ENCODE measurements around the gene ASIC4. TPM values are rescaled to one million over a fixed set of nuclear protein-coding genes. Genes with fewer than 3 reads are reported as not detected.

ASIC4 gene
- total RNA-seq, 2 experiments from 2014 or later = not detected

DNA sequence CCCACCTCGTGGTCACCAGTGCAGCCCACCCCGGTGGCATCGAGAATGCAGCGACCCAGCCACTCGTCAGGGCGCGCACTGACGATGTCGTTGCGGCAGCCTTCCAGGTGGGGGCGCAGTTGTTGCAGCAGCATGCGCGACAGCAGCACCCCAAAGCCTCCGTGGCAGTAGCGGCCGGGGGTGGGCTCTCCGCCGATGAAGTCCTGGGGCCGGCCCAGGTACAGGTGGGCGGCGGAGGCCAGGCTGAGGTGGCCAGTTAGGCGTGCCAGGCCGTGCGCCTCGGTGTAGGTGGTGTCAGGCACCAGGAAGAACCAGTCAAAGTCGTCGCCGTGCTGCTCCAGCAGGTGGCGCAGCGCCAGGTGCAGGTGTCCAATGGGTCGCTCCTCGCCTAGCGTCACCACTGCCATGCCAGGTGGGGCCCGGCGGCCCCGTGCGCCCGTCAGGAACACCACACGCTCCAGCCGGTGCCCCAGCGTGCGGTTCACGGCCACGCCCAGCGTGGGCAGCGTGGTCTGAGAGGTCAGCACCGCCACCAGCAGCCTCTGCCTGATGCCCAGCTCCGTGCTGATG is 27.4 kb downstream of the ASIC4 start:
- Mint-ChIP-seq H3K27me3 (peaks cover 15% of the 10 kb centered on the region), H3K36me3 (peaks cover 13% of the 10 kb centered on the region), H3K4me3 (peak overlapping the region; percentile 92), H3K9me3 (no peaks in the 10 kb centered on the region), H3K4me1 (peaks cover 19% of the 10 kb centered on the region), H3K27ac (no peak overlapping the region)
- peak; percentile 90 for DNase-seq

DNA sequence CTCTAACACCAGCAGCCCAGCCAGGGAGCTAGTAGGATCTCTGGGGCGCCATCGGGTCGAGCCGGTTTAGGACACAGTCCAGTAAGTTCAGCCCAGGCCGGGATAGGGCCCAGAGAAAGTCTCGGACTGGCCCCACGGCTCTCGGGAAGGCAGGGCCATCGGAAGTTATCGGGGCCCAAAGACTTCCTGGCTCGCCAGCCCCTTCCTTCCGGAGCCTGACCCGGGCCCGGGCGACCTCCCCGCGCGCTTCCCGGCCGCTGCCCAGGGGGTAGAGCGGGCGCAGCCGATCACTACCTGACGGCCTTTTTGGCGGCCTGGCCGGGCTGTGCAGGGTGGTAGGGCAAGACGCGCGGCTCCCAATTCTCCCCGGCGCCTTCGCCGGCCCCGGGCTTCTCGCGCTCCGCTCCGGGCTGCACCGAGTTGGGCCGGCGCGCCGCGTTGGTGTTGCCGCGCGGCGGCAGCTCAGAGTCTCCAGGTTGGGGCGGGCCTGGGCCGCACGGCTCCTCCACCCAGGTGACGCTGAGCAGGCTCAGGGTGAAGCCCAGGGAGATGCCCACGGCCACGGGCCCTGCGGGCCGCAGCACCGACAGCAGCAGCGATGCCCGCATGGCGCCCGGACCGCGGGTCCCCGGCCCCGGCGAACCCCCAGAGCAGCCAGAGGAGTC is 28.8 kb downstream of the ASIC4 start:
- H3K27me3 Mint-ChIP-seq = peaks cover 15% of the 10 kb centered on the region
- H3K4me3 Mint-ChIP-seq = peak overlapping the region; percentile 92
- DNase-seq = no peak
- H3K36me3 Mint-ChIP-seq = peaks cover 13% of the 10 kb centered on the region
- peak overlapping the region; percentile 79 for H3K27ac Mint-ChIP-seq
- H3K4me1 Mint-ChIP-seq = peaks cover 19% of the 10 kb centered on the region
- no peaks in the 10 kb centered on the region for H3K9me3 Mint-ChIP-seq

DNA sequence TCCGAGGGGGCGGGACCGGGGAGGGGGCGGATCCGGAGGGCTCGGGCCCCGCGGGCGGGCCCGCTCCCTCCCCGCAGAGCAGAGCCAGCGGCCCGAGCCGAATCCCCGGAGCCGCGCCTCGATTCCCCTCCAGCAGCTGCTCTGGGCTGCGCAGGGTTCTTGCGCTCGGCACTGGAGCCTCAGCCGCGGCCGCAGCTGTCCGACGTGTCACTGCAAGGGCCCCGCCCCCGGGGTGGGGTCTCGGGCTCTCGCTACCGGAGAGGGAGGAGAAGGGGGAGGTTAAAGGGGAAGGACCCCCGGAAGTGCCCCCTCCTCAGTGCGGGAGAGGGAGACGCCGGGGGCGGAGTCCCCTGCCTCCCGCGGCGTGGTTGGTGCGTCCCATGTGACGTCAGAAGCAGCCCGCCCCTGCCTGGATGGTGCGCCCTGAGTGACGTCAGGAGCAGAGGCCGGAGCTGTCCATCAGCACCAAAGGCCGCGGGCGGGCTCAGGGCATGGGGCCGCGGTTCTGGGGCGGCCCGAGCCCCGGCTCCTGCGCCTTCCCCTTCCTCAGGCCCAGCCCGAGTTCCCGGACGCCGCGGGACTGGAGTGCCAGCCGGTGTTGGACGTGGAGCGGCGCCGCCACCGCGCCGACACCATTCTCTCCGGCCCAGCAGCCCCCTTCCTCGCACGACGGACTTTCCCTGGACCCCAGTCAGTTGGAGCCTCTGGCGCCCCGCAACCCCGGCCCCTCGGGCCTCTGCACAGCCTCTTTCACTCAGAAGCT is 29.5 kb downstream of the ASIC4 start, which contains the start of the genes CHPF and TMEM198:
TSS of gene CHPF (minus strand) at position 214 of the 763 bp plus-strand sequence. CDS start 271 bp downstream, outside the sequence.
TSS of gene TMEM198 (plus strand) at position 433 of the 763 bp plus-strand sequence. CDS start 700 bp downstream, outside the sequence.
- Mint-ChIP-seq H3K4me1 (peaks cover 19% of the 10 kb centered on the region), H3K9me3 (no peaks in the 10 kb centered on the region), H3K36me3 (peaks cover 9% of the 10 kb centered on the region), H3K27me3 (peaks cover 16% of the 10 kb centered on the region), H3K27ac (peak within 1 kb of the TSS; percentile 79), H3K4me3 (peak within 1 kb of the TSS; percentile 92)
- DNase-seq = peak; percentile 95

DNA sequence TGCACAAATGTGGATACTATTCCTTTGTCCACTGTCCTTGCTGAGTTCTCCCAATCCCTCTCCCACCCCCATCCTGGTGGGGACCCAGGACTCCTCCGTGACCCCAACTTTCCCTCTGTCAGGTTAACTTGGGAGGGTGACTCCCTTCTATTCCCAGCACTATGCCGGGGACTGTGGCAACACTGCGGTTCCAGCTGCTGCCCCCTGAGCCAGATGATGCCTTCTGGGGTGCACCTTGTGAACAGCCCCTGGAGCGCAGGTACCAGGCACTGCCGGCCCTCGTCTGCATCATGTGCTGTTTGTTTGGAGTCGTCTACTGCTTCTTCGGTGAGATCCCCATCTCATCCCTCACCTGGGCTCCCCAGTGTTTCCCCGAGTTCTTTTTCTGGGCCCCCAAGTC is 30.3 kb downstream of the ASIC4 start:
- peaks cover 19% of the 10 kb centered on the region for H3K4me1 Mint-ChIP-seq
- peak overlapping the region; percentile 31 for H3K27ac Mint-ChIP-seq
- no peaks in the 10 kb centered on the region for H3K9me3 Mint-ChIP-seq
- DNase-seq = no peak
- peak overlapping the region; percentile 75 for H3K4me3 Mint-ChIP-seq
- H3K27me3 Mint-ChIP-seq = peaks cover 23% of the 10 kb centered on the region
- H3K36me3 Mint-ChIP-seq = peaks cover 9% of the 10 kb centered on the region

DNA sequence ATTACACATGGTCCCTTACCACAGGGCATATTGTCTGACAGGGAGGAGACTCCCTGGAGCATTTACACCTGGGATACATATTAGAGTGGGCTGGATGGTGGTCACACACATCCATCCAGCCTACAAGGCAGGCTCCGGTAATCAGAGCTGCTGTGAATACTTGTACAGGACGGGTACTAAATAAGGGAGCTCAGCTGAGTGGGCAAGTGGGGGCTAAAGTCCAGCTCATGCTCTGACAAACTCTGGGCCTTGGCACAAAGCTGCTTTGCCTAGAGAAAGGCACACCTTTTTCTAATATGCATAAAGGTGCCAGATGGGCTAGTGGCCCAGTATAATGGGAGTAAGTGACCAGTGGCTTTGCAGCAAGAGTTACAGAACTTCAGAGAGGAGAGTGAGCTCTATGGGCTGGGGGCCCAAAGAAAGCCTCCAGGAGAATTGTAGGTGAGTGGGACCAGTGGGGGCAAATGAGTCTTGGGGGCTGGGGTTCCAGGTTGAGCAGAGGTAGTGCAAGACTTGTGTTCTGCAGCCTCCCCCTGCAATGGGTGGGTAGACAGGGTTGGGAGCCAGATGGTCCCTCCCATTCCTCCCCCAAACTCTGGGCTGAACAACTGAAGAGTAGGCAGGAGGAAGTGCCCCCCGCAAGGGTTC is 31.1 kb downstream of the ASIC4 start:
- no peak for DNase-seq
- Mint-ChIP-seq H3K4me3 (no peak overlapping the region), H3K27ac (no peak overlapping the region)

DNA sequence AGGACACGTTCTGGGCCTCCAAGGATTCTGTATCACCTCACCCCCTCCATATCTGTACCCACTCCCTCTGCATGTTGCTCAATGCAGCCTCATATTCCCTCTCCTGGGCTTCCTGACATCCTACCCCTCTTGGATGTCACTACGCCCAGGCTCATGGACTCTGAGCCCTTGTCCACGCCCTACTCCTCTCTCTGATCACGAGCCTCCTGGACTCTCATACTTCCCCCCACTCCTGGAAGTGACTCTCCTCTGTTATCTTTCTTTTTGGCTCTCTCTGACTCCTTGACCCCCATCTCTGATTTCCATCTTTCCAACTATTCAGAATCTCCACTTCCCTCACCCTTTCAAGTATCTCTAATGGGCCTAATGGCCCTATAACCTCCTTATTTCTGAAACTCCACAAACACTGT is 31.7 kb downstream of the ASIC4 start:
- Mint-ChIP-seq H3K9me3 (no peaks in the 10 kb centered on the region), H3K4me1 (peaks cover 19% of the 10 kb centered on the region), H3K27me3 (peaks cover 29% of the 10 kb centered on the region), H3K27ac (no peak overlapping the region), H3K36me3 (peaks cover 4% of the 10 kb centered on the region), H3K4me3 (no peak overlapping the region)
- no peak for DNase-seq

More for the DNA sequence above, 31.1 kb downstream of the ASIC4 start:
- H3K36me3 Mint-ChIP-seq = peaks cover 6% of the 10 kb centered on the region
- peaks cover 19% of the 10 kb centered on the region for H3K4me1 Mint-ChIP-seq
- H3K27me3 Mint-ChIP-seq = peaks cover 24% of the 10 kb centered on the region
- no peaks in the 10 kb centered on the region for H3K9me3 Mint-ChIP-seq

DNA sequence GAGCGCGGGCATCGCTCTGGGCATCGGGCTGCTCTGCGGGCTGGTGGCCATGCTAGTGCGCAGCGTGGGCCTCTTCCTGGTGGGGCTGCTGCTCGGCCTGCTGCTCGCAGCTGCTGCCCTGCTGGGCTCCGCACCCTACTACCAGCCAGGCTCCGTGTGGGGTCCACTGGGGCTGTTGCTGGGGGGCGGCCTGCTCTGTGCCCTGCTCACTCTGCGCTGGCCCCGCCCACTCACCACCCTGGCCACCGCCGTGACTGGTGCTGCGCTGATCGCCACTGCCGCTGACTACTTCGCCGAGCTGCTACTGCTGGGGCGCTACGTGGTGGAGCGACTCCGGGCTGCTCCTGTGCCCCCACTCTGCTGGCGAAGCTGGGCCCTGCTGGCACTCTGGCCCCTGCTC is 33.3 kb downstream of the ASIC4 start:
- no peak for DNase-seq
- Mint-ChIP-seq H3K9me3 (no peaks in the 10 kb centered on the region), H3K27ac (no peak overlapping the region), H3K4me1 (peaks cover 12% of the 10 kb centered on the region), H3K4me3 (no peak overlapping the region), H3K36me3 (no peaks in the 10 kb centered on the region), H3K27me3 (peaks cover 40% of the 10 kb centered on the region)

DNA sequence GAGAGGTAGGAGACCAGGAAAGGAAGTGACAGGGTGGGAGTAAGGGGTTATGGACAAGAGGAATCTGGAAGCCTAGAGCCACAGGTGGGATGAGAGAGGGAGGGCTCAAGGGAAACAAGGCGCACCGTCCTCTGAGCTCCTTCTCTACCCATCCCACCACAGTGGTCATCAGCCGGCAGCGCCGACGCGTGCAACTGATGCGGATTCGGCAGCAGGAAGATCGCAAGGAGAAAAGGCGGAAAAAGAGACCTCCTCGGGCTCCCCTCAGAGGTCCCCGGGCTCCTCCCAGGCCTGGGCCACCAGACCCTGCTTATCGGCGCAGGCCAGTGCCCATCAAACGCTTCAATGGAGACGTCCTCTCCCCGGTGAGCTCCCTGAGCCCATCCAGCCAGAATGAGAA is 34.7 kb downstream of the ASIC4 start:
- Mint-ChIP-seq H3K9me3 (no peaks in the 10 kb centered on the region), H3K27ac (no peak overlapping the region), H3K4me3 (no peak overlapping the region), H3K36me3 (no peaks in the 10 kb centered on the region), H3K4me1 (peaks cover 13% of the 10 kb centered on the region), H3K27me3 (peaks cover 49% of the 10 kb centered on the region)
- no peak for DNase-seq

DNA sequence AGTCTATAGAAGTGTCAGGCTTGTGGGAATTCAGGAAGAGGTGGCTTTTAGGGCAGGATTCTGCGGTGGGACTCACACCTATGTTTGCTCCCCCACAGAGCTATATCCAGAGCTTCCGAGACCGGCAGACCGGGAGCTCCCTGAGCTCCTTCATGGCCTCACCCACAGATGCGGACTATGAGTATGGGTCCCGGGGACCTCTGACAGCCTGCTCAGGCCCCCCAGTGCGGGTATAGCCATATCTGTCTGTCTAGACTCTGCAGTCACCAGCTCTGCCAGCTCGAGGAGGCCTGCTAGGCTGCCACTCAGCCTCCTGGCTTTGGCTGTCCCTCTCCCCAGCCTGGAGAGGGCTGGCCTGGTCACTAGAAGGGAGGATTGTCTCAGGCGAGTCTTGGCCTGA is 35.3 kb downstream of the ASIC4 start:
- Mint-ChIP-seq H3K4me3 (no peak overlapping the region), H3K27me3 (peaks cover 53% of the 10 kb centered on the region), H3K27ac (no peak overlapping the region), H3K4me1 (peaks cover 9% of the 10 kb centered on the region), H3K36me3 (no peaks in the 10 kb centered on the region), H3K9me3 (no peaks in the 10 kb centered on the region)
- DNase-seq = no peak

DNA sequence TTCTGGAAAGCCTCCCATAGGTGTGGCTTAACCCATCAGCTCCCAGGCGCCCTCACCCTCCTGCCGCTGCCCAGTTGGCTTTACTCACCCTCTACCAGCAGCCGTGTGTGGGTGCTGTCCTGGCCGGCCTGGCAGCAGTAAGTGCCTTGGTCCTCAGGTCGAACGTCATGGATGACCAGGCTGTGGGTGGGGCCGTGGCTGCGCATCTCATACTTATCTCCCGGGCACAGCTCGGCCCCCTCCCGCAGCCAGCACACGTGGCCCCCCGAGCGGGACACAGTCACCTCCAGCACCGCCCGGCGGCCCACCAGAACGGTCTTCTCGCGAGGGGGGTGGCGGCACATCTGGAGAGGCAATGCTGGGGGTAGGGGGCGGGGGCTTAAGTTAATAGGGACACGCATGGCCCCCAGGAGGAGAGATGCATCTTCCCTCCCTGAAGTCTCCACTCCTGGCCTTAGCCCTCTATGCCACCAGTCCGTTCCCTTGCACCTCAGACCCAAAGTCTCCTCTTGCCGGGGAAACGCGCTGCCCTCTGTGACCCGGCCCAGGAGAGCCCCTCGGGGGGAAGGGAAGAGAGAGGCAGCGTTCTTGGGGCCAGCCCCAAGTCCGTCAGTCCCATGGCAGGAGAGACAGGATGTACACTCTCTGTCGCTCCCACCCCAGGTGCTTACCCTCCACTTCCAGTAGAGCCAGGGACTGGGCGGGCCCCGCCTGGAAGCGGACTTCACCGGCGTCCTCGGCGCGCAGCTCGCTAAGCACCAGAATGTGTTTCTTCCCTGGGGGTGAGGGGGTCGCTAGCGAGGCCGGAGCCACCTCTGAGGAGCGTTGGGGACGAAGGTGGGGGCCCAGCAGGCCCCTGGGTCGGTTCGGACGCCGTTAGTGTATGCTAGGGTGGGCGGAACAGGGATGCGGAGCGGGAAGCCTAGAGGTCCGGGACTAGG is 37.4 kb downstream of the ASIC4 start:
- Mint-ChIP-seq H3K27ac (no peak overlapping the region), H3K27me3 (peaks cover 49% of the 10 kb centered on the region), H3K36me3 (no peaks in the 10 kb centered on the region), H3K4me3 (peak overlapping the region; percentile 74), H3K4me1 (peaks cover 7% of the 10 kb centered on the region), H3K9me3 (no peaks in the 10 kb centered on the region)
- no peak for DNase-seq

DNA sequence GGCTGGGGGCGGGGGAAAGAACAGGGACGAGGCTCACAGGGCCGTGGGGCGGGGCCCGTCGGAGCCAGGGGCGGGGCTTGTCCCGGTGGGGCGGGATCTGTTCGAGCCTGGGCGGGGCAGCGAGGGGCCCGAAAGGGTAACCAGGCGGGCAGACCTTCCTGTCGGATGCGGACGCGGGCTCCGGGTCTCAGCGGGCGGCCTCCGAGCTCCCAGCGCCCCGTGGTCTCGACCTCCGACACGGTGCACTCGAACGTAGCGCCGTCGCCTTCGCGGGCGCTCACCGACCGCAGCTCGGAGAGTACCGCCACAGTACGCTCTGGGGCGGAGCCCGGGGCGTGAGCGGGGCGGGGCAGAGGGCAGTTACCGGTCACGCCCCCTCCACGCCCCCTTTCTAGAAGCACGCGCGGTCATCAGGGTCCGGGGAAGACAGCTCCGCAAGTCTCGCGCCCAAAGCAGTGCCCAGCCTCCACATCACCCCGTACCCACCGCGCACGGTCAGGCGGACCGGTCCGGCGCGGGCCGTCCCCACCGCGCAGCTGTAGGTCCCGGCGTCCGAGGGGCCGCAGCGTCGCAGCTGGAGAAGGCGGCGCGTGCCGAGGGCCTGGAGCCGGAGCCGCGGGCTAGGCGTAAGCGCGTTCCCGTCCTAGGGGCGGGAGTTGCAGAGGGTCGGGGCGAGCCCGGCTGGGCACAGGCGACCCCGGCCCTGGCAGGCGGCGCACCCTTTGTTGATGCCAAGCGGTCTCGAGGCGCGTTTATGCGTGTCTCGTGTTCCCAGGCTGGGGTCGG is 38.3 kb downstream of the ASIC4 start:
- Mint-ChIP-seq H3K9me3 (no peaks in the 10 kb centered on the region), H3K4me3 (peak overlapping the region; percentile 74)

DNA sequence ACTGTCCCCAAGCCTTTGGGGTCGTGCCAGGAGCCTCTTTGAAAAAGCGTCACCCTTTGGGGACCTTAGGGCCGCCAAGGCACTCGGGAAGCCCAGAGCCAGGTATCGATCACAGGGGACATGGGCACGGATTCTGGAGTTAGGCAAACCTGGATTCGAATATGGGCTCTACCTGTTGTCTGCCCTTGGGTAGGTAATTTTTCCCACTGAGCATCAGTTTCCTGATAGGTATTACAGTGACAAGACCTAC is 38.8 kb downstream of the ASIC4 start:
- Mint-ChIP-seq H3K27me3 (peaks cover 49% of the 10 kb centered on the region), H3K4me3 (no peak overlapping the region), H3K9me3 (no peaks in the 10 kb centered on the region), H3K27ac (no peak overlapping the region), H3K4me1 (peaks cover 7% of the 10 kb centered on the region), H3K36me3 (no peaks in the 10 kb centered on the region)
- DNase-seq = no peak

More for the DNA sequence above, 38.3 kb downstream of the ASIC4 start:
- peaks cover 49% of the 10 kb centered on the region for H3K27me3 Mint-ChIP-seq
- no peak overlapping the region for H3K27ac Mint-ChIP-seq
- peaks cover 7% of the 10 kb centered on the region for H3K4me1 Mint-ChIP-seq
- no peaks in the 10 kb centered on the region for H3K36me3 Mint-ChIP-seq
- peak; percentile 83 for DNase-seq

DNA sequence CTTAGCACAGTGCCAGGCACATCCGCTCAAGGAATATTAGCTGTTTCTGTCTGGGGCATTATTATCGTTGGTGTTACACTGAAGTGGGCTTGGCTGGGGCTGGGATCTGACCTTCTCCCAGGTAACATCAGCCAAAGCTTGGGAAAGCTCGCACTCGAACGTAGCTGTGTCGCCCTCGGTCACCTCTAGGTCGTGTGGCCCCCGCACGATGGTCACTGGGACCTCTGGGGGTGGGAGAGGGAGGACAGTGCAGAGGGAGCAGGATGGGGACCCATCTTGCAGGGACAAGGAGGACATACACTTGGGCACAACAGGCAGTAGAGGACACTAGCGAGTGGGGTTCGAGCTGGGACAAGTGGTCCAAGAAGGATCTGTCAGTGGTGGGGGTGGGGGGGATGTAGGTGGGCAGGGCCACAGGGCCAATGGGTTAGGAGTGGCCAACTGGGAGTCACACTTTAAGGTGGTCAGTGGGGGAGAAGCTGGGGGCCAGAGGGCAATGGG is 39.2 kb downstream of the ASIC4 start:
- no peak overlapping the region for H3K4me3 Mint-ChIP-seq
- H3K27me3 Mint-ChIP-seq = peaks cover 49% of the 10 kb centered on the region
- no peak for DNase-seq
- no peaks in the 10 kb centered on the region for H3K36me3 Mint-ChIP-seq
- H3K4me1 Mint-ChIP-seq = peaks cover 7% of the 10 kb centered on the region
- H3K9me3 Mint-ChIP-seq = no peaks in the 10 kb centered on the region
- no peak overlapping the region for H3K27ac Mint-ChIP-seq
